Astrocyte of the hippocampus (primary cell): ENCODE results near the gene RPS6KB2.
"Not testable (repeated sequence)": the region's sequence is repeated elsewhere in the genome, so short reads cannot be mapped to it uniquely, and the experiment has no call there.

Experiments used
- DNase-seq: peaks from one replicate; pipeline ENCODE4 v3.0.0; 2011; ENCODE audit warnings: low read depth, low spot score

The RPS6KB2 gene

DNA sequence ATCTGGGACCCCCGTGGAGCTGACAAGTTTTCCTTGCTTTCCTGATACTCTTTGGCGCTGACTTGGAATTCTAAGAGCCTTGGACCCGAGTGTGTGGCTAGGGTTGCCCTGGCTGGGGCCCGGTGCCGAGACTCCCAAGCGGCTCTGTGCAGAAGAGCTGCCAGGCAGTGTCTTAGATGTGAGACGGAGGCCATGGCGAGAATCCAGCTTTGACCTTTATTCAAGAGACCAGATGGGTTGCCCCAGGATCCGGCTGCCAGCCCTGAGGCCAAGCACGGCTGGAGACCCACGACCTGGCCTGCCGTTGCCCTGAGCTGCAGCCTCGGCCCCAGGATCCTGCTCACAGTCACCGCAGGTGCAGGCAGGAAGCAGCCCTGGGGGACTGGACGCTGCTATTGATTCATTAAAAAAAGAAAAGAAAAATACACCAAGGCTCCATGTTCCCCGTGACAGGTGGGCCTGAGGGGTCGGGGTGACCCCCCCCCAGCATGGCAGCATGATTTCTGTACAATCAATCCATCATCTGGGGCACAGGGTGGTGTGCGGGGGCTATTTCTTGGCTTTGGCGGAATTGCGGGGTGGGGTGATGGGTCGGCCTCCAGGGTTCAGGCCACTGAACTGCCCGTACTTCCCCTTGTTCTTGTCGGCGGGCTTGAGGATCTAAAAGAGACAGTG, 30.2 kb upstream of the RPS6KB2 start:
- DNase-seq = no peak

- no peak for DNase-seq
Observed at GRCh38 chr11:67398661-67399563, 29.4 kb upstream of the RPS6KB2 start.

DNA sequence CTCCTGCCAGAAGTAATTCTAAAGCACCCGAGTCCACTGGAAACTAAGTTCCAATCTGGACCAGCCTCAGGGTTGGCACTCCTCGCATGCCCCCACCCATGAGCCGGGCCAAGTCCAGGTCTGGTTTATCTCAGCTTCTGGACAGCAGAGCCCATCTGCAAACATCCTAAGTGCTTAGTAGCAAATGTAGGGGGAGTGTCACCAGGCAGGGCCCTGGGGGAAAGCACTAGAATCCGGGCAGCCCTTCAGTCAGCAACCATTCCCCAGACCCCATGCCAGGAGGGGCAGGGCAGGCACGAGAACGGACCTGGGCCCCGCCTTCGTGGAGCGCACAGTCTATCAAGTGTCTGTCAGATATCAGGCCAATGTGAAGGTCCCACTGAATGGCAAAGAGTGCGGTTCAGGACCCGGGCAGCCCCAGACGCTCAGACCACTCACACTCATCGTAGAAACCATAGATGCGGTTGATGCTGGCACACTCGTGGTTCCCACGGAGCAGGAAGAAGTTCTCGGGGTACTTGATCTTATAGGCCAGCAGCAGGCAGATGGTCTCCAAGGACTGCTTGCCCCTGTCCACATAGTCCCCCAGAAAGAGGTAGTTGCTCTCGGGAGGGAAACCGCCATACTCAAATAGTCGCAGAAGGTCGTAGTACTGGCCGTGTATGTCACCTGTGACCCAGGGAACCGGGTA, 27.9 kb upstream of the RPS6KB2 start:
- no peak for DNase-seq

DNA sequence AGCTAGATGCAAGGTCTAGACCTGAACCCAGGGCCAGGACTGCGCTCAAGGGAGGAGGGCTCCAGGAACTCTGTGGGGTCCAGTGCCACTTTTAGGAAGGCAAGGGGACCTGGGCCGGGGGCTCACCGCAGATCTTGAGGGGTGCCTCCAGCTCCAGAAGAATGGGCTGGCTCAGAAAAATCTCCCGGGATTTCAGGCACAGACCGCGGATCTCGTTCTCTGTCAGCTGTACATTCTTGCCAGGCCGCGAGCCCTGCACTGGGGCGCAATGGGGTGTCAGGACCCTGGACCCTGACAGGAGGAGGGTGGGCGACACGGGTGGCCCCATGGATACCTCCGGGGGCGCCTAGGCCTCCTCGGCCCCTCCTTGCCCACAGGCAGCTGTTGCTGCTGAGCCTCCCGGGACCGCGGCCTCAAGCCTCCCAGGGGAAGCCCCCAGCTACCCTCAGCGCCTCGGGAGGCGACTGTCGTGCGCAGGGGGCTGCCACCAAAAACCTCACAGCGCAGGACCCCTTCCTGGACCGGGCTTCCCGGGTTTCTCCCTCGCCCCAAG, 27.3 kb upstream of the RPS6KB2 start:
- DNase-seq = peak; percentile 36

GRCh38 chr11:67401495-67402191, 26.7 kb upstream of the RPS6KB2 start, which contains the start of gene PPP1CA:
Gene PPP1CA (minus strand): TSS chr11:67401858. CDS start chr11:67401782, 76 bp downstream.
- DNase-seq = peak; percentile 95

DNA sequence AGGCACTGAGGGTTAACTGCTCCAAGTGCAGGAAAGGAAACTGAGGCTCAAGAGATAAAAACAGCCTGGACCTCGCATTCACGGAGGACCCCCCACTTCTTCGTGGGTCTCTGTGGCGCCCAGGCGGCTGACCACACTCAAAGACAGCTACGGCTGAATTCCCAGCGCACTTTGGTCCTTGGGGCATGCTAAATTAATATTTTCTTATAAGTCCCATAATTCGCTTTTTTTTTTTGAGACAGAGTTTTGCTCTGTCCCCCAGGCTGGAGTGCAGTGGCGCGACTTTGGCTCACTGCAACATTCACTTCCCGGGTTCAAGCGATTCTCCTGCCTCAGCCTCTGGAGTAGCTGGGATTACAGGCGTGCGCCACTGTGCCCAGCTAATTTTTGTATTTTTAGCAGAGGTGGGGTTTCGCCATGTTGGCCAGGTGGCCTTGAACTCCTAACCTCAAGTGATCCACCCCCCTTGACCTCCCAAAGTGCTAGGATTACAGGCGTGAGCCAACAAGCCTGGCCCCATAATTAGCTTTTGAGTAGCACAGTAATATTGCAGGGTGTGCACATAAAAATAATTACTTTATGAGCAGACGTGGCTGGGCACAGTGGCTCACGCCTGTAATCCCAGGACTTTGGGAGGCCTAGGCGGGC, 26.0 kb upstream of the RPS6KB2 start:
- not testable (repeated sequence) for DNase-seq

- not testable (repeated sequence) for DNase-seq
Observed at GRCh38 chr11:67403085-67403484, 25.2 kb upstream of the RPS6KB2 start.

GRCh38 chr11:67404515-67405195, 23.6 kb upstream of the RPS6KB2 start:
- DNase-seq = no peak

DNA sequence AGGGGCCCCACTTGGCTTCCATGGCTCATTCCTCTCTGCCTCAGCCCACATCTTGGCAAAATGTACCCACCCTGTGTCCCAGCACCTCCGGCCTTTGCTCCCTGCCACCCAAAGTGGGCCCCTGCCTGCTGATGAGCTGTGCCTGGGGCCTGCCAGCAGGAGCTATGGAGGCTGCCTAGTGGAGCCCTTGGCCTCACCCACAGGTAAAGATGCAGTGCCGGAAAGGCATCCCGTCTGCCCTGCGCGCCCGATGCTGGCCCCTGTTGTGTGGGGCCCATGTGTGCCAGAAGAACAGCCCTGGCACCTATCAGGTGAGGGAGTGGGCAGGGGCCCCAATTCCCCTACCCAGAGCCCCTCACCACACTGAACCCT, 23.1 kb upstream of the RPS6KB2 start:
- DNase-seq = no peak

- no peak for DNase-seq
Observed at GRCh38 chr11:67405688-67406339, 22.5 kb upstream of the RPS6KB2 start.

- no peak for DNase-seq
Observed at GRCh38 chr11:67406420-67406968, 21.8 kb upstream of the RPS6KB2 start.

DNA sequence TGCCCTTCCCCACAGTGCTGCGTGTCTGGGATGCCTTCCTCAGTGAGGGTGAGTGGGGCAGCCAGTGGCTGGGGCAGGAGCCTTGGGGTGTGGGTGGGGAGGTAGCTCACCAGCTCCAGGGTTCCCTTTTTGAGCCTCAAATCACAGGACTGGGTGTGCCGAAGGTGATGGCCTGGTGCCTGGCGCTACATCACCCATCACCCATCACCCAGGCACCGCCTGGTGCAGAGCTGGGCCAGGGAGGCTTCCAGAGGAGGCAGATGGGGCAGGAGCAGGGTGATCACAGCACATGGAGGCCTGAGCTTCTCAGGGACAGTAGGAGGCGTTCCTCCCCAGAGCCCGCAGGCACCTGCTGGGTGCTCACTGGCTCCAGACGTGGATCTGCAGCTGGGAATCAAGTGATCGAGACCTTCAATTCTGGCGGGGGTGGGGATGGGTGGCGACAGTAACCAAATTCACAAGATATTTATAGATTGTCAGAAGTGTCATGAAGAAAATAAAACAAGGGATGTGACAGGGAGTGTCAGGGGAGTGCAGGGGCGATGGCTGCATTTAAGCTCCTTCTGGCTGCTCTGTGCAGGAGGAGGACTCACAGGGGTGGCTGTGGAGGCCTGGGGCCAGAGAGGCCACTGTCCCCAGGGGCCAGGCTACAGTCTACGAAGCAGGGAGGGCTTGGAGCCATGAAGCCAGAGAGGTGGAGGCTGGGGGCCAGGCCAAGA, 21.2 kb upstream of the RPS6KB2 start:
- DNase-seq = no peak

DNA sequence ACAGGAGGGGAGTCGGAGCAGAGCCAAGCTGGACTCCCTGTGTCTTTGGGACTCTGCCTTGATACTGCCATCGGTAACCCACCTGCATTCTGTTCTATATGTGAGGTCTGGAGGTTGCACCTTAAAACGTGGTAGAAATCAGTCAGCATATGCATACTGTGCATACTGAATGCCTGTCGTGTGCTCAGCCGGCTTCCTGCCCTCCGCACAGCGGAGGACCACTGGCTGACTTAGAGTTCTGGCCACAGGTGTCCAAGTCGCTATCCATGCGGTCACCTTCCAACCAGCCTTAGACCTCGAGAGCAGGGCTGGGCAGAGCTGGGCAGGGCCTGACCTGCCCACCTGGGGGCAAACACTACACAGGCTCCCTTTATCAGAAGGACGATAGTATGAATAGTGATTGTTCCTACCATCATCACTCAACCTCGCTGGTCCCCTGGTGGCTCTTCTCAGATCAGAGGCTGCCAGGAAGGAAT, 20.6 kb upstream of the RPS6KB2 start:
- DNase-seq = no peak

DNA sequence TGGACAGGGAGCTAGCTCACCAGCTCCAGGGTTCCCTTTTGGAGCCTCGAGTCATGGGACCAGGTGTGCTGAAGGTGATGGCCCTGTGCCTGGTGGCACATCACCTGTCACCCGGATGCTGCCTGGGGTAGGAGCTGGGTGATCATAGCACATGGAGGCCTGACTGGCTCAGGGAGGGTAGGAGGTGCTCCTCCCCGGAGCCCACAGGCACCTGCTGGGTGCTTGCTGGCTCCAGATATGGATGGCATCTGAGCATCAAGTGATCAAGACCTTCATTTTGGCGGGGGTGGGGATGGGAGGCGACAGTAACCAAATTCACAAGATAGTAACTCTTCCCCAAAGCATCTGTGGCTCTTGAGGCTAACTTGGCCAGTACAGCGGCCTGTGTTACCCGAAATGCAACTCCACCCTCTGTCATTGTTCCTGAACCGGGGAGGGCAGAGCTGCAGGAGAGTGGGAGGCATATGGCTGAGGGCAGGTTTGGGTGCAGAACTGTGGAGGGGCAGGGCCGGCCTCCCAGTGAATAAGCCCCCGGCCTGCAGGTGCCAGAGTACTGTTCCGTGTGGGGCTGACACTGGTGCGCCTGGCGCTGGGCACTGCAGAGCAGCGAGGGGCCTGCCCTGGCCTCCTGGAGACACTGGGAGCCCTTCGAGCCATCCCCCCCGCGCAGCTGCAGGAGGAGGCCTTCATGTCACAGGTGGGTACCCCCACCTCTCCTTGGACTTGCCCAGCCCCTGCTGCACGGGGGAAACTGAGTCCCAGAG, 19.7 kb upstream of the RPS6KB2 start:
- no peak for DNase-seq

- no peak for DNase-seq
Observed at GRCh38 chr11:67409261-67409666, 19.0 kb upstream of the RPS6KB2 start.

DNA sequence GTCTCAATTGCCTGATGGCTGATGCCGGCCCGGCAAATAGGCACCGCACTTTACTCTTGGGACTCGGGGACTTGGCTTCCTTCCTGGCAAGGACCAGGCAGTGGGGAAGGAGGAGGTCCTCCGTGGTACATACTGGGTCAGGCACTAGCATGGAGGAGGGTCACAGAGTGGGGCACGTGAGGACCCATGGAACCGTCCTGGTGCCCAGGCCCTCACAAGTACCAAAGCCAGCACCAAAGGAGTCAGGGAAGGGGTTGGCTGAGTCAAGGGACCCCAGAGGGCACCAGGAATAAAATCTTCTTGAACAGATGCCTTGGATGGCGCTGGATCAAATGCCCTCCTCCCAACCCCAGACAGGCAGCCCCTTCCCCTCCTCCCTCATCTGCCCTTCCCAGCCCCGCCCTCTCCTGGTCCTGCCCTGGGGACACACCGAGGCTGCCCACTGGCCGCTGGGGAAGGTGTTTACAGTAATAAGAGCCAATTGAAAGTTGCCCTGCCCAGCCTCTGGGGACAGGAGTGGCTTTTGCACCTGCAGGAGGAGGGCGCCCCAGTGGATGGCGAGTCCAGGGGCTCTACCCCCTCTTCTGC, 18.4 kb upstream of the RPS6KB2 start:
- no peak for DNase-seq

DNA sequence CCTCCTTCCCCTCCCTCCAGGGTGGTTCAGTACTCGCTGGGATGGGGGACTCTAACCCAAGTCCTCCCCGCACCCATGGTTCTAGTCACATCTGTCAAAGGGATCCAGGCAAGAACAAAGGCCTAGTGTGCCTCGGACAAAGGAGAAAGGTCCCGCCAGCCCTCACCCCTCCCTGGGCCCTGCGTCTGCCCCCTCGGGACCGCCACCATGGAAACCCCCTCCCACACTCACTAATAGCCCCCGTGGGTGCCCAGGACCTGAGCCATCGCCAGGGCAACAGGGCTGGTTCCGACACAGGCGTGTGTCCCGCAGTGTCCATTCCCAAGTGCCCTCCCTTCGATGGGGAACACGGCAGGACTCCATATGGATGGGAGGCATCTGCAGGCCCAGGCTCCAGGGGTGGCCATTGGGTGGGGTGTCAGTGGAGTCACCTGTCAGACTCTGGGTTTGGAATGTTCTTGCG, 17.9 kb upstream of the RPS6KB2 start:
- no peak for DNase-seq
